IMR-90 (cell line): ENCODE data around the gene PCDHGA5. TPM values are rescaled to one million over a fixed set of nuclear protein-coding genes. Genes with fewer than 3 reads are reported as not detected.
A peak's percentile ranks its signal among the peaks of the same experiment; 100 is the strongest.

Source experiments
- ATAC-seq: fragments of 200-7000 bp; cut with Tn5 transposase; 2 replicates; pipeline ENCODE4 v1.9.1; 2020; ENCODE audit warnings: low read depth, mild to moderate bottlenecking, moderate library complexity
- BruUV-seq: library from RNA; stranded (reverse); fragments of 400-500 nt; replicated peaks from 2 replicates; lab custom pipeline; 2021; lab: Mats Ljungman, UMichigan
- CTCF ChIA-PET: fragments of 300-600 bp; formaldehyde crosslinking; extraction: SDS; loops from one replicate; lab custom pipeline; 2021; ENCODE audit warnings: antibody characterized with exemption; lab: Yijun Ruan, JAX
- POLR2A ChIA-PET: fragments of 300-600 bp; sonication (Branson Sonifier 250); formaldehyde crosslinking; loops from one replicate; lab custom pipeline; 2022; ENCODE audit warnings: antibody characterized with exemption; ENCODE audit not compliant: unreplicated experiment; lab: Charles Lee
- DNase-seq: peaks from one replicate; pipeline ENCODE4 v3.0.0; 2013
- H2AFZ ChIP-seq: replicated peaks from 2 replicates; pipeline ENCODE3; 2013; ENCODE audit warnings: low read length, mild to moderate bottlenecking; ENCODE audit not compliant: poor library complexity
- H2AK5ac ChIP-seq: 2 replicates; pipeline ENCODE4 v1.6.1; 2013; ENCODE audit warnings: low read depth, low read length, inconsistent platforms
- H2AK9ac ChIP-seq: replicated peaks from 2 replicates; pipeline ENCODE3; 2013; ENCODE audit warnings: mild to moderate bottlenecking, low read depth, low read length, moderate library complexity; ENCODE audit not compliant: poor library complexity
- H2BK120ac ChIP-seq: 2 replicates; pipeline ENCODE4 v1.6.1; 2013; ENCODE audit warnings: low read depth, low read length, inconsistent platforms
- H2BK15ac ChIP-seq: 3 replicates; pipeline ENCODE4 v1.6.1; 2013; ENCODE audit warnings: low read depth, low read length, inconsistent platforms
- H2BK20ac ChIP-seq: 2 replicates; pipeline ENCODE4 v1.6.1; 2013; ENCODE audit warnings: low read depth, mild to moderate bottlenecking, inconsistent platforms, low read length, moderate library complexity
- H2BK5ac ChIP-seq: 2 replicates; pipeline ENCODE4 v1.6.1; 2013; ENCODE audit warnings: mild to moderate bottlenecking, low read depth, low read length, inconsistent platforms; ENCODE audit not compliant: poor library complexity, severe bottlenecking
- H3K14ac ChIP-seq: replicated peaks from 2 replicates; pipeline ENCODE4 v1.6.1; 2013; ENCODE audit warnings: low read depth, low read length, inconsistent platforms
- H3K18ac ChIP-seq: 2 replicates; pipeline ENCODE4 v1.6.1; 2013; ENCODE audit warnings: low read depth, low read length, control low read depth
- H3K23ac ChIP-seq: 2 replicates; pipeline ENCODE4 v1.6.1; 2013; ENCODE audit warnings: low read depth, low read length, inconsistent platforms
- H3K27ac ChIP-seq: 2 replicates; pipeline ENCODE4 v1.5.1; 2013; ENCODE audit warnings: mild to moderate bottlenecking, control low read depth, low read length; ENCODE audit not compliant: insufficient read depth
- H3K27me3 ChIP-seq: 2 replicates; pipeline ENCODE4 v1.6.1; 2013; ENCODE audit warnings: low read length; ENCODE audit not compliant: control insufficient read depth, insufficient read depth
- H3K36me3 ChIP-seq: 2 replicates; pipeline ENCODE4 v1.6.1; 2013; ENCODE audit warnings: low read length, mixed read lengths; ENCODE audit not compliant: control insufficient read depth, insufficient read depth
- H3K4ac ChIP-seq: 2 replicates; pipeline ENCODE4 v1.6.1; 2013; ENCODE audit warnings: low read depth, low read length, inconsistent platforms
- H3K4me1 ChIP-seq: 2 replicates; pipeline ENCODE4 v1.6.1; 2013; ENCODE audit warnings: low read length, mixed read lengths; ENCODE audit not compliant: control insufficient read depth, insufficient read depth
- H3K4me2 ChIP-seq: 2 replicates; pipeline ENCODE4 v1.6.1; 2013; ENCODE audit warnings: low read depth, mild to moderate bottlenecking, control low read depth, low read length, moderate library complexity
- H3K4me3 ChIP-seq: 2 replicates; pipeline ENCODE4 v1.5.1; 2013; ENCODE audit warnings: low read depth, mild to moderate bottlenecking, control low read depth, low read length, moderate library complexity; ENCODE audit not compliant: insufficient read depth
- H3K56ac ChIP-seq: 2 replicates; pipeline ENCODE4 v1.6.1; 2013; ENCODE audit warnings: low read length, inconsistent platforms; ENCODE audit not compliant: insufficient read depth; ENCODE audit errors: extremely low read depth
- H3K79me1 ChIP-seq, 2 experiments: 2 replicates each; pipeline ENCODE4 v1.6.1; 2013; ENCODE audit warnings: low read length in 2 of 2, inconsistent platforms in 1 of 2, low read depth in 1 of 2
- H3K9ac ChIP-seq: 2 replicates; pipeline ENCODE4 v1.6.1; 2013; ENCODE audit warnings: low read depth, low read length, control low read depth
- H3K9me1 ChIP-seq: 2 replicates; pipeline ENCODE4 v1.6.1; 2013; ENCODE audit warnings: low read length, inconsistent platforms; ENCODE audit not compliant: insufficient read depth
- H3K9me3 ChIP-seq: 2 replicates; pipeline ENCODE4 v1.6.1; 2013; ENCODE audit warnings: low read length; ENCODE audit not compliant: control insufficient read depth, insufficient read depth
- H4K20me1 ChIP-seq: 2 replicates; pipeline ENCODE4 v1.6.1; 2013; ENCODE audit warnings: low read length, inconsistent platforms; ENCODE audit not compliant: insufficient read depth
- H4K5ac ChIP-seq: 2 replicates; pipeline ENCODE4 v1.6.1; 2013; ENCODE audit warnings: mild to moderate bottlenecking, low read depth, low read length, control low read depth
- H4K8ac ChIP-seq, 2 experiments: 2 replicates each; pipeline ENCODE4 v1.6.1; 2013; ENCODE audit warnings: low read depth in 2 of 2, low read length in 2 of 2, control low read depth in 1 of 2, inconsistent platforms in 1 of 2
- H4K91ac ChIP-seq: 2 replicates; pipeline ENCODE4 v1.6.1; 2013; ENCODE audit warnings: low read depth, low read length, inconsistent platforms; ENCODE audit not compliant: insufficient read depth
- BHLHE40 ChIP-seq: fragments of 150-350 bp; IDR thresholded peaks from 2 replicates; pipeline ENCODE4 v1.6.1; 2016; ENCODE audit warnings: mild to moderate bottlenecking, low read depth, low read length
- CEBPB ChIP-seq: IDR thresholded peaks from 2 replicates; pipeline ENCODE4 v1.6.1; 2012; ENCODE audit warnings: low read depth, low read length, improper control_type of control experiment
- MAZ ChIP-seq: IDR thresholded peaks from 2 replicates; pipeline ENCODE4 v1.6.1; 2012; ENCODE audit warnings: low read depth, mild to moderate bottlenecking, low read length, improper control_type of control experiment, moderate library complexity, borderline replicate concordance
- NFE2L2 ChIP-seq: fragments of 150-350 bp; IDR thresholded peaks from 2 replicates; pipeline ENCODE4 v1.6.1; 2016; ENCODE audit warnings: low read depth, mild to moderate bottlenecking, low read length
- RAD21 ChIP-seq: IDR thresholded peaks from 2 replicates; pipeline ENCODE4 v1.6.1; 2012; ENCODE audit warnings: low read length, improper control_type of control experiment
- WGBS, 2 experiments: methylation state at CpG; one replicate each; pipeline versions ENCODE4 v1.1.5 to v1.1.7; 2013; ENCODE audit warnings: missing lambda C conversion rate in 2 of 2; ENCODE audit not compliant: insufficient read length in 1 of 2; ENCODE audit errors: extremely low coverage in 2 of 2; 5-methylcytosine and 5-hydroxymethylcytosine counted together
- dilution Hi-C: fragments of 300-500 bp; cut with HindIII; formaldehyde crosslinking; loops from one replicate; pipeline ENCODE4 v1.14.3; 2018; ENCODE audit warnings: low sequenced_read_pairs; ENCODE audit not compliant: unreplicated experiment
- in situ Hi-C: fragments of 300-500 bp; cut with MboI; formaldehyde crosslinking; loops from 3 replicates; pipeline ENCODE4 v1.14.3; 2019; ENCODE audit warnings: low sequenced_read_pairs, inconsistent platforms, mixed read lengths
- intact Hi-C: fragments of 100-400 bp; cut with micrococcal nuclease; formaldehyde crosslinking; loops from 2 replicates; pipeline ENCODE4 v1.10.0; 2022
- polyA plus RNA-seq, 3 experiments: library from polyadenylated mRNA; depleted of rRNA; stranded (reverse); fragments of >200 nt; gene quantifications; 2 replicates each; pipeline ENCODE4 v1.2.3, GENCODE V29; 2012; ENCODE audit warnings: low replicate concordance in 1 of 3
- total RNA-seq: library from RNA; depleted of rRNA; stranded (reverse); fragments of >200 nt; gene quantifications from 2 replicates; pipeline ENCODE4 v1.2.3, GENCODE V29; 2012
- TF ChIP-seq, protein P1 (sequence below): conservative IDR thresholded peaks from 2 replicates; pipeline ENCODE4 v1.5.1; 2012; ENCODE audit warnings: mild to moderate bottlenecking, low read depth, low read length, improper control_type of control experiment

Gene PCDHGA5
- total and polyA plus RNA-seq, 2 of the 4 experiments (the other 2 are of a cell fraction): 1.3 to 2.0 TPM

DNA sequence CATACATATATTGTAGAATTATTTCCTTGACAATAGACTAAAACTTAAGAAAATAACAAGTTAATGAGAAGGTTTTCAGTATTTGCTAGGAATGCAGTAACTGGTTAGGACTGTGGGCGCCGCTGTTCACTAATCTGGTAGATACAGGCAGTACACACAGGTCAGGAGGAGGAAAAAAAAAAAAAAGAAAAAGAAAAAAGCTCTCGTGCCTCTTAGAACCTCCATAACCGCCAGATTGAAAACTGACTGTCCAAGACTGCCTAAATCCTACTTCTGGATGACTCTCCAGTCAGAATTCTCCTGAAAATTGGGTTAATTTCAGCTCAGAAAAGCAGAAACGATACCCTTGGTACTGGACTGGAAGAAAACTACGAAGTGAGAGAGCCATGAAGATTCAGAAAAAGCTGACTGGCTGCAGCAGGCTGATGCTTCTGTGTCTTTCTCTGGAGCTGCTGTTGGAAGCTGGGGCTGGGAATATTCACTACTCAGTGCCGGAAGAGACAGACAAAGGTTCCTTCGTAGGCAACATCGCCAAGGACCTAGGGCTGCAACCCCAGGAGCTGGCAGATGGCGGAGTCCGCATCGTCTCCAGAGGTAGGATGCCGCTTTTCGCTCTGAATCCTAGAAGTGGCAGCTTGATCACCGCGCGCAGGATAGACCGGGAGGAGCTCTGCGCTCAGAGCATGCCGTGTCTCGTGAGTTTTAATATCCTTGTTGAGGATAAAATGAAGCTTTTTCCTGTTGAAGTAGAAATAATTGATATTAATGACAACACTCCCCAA is 33.5 kb upstream of the PCDHGA5 start, which contains the start of gene PCDHGA1:
Gene PCDHGA1, plus strand, starts transcription at position 216 of the 782 bp plus-strand sequence.
- no TSS peak for BruUV-seq
- H3K4me1 ChIP-seq: no peaks in the 10 kb centered on the region
- H2AK9ac ChIP-seq: no peak within 1 kb of the TSS
- peak within 1 kb of the TSS; percentile 67; the same call in 1 of the 2 replicates for H4K5ac ChIP-seq
- H2BK120ac ChIP-seq: no peak within 1 kb of the TSS
- H3K14ac ChIP-seq: peak within 1 kb of the TSS; percentile 43; the same call in 1 of the 2 replicates
- no peak within 1 kb of the TSS for H3K4ac ChIP-seq
- peak; percentile 21; the same call in 1 of the 2 replicates for TF ChIP-seq BHLHE40
- TF ChIP-seq CEBPB: no peak
- TF ChIP-seq NFE2L2: no peak
- TF ChIP-seq MAZ: no peak
- TF ChIP-seq, protein P1, sequence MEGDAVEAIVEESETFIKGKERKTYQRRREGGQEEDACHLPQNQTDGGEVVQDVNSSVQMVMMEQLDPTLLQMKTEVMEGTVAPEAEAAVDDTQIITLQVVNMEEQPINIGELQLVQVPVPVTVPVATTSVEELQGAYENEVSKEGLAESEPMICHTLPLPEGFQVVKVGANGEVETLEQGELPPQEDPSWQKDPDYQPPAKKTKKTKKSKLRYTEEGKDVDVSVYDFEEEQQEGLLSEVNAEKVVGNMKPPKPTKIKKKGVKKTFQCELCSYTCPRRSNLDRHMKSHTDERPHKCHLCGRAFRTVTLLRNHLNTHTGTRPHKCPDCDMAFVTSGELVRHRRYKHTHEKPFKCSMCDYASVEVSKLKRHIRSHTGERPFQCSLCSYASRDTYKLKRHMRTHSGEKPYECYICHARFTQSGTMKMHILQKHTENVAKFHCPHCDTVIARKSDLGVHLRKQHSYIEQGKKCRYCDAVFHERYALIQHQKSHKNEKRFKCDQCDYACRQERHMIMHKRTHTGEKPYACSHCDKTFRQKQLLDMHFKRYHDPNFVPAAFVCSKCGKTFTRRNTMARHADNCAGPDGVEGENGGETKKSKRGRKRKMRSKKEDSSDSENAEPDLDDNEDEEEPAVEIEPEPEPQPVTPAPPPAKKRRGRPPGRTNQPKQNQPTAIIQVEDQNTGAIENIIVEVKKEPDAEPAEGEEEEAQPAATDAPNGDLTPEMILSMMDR: peak; percentile 68
- peak; percentile 45 for TF ChIP-seq RAD21
- 0 out of 2 replicates have a peak within 1 kb of the TSS, but pooled peaks have one; percentile 57 for H3K18ac ChIP-seq
- peak; percentile 75 for DNase-seq
- no peak within 1 kb of the TSS for H3K27ac ChIP-seq
- dilution Hi-C loops (no loop called here), intact Hi-C loops (no loop called here), in situ Hi-C loops (no loop called here)
- no peak within 1 kb of the TSS for H2BK20ac ChIP-seq
- POLR2A ChIA-PET: no interaction called here
- no peaks in the 10 kb centered on the region; a peak in 1 of 4 replicates for H3K79me1 ChIP-seq
- H2BK15ac ChIP-seq: no peak within 1 kb of the TSS
- peak within 1 kb of the TSS; percentile 88 for H3K4me2 ChIP-seq
- H3K9ac ChIP-seq: peak within 1 kb of the TSS; percentile 45; the same call in 1 of the 2 replicates
- no peaks in the 10 kb centered on the region for H4K20me1 ChIP-seq
- peak; percentile 49 for ATAC-seq
- no peak within 1 kb of the TSS for H4K91ac ChIP-seq
- H3K23ac ChIP-seq: peak within 1 kb of the TSS; percentile 10; the same call in 1 of the 2 replicates
- H3K27me3 ChIP-seq: no peaks in the 10 kb centered on the region
- 7% methylated on average over 5 of the region's 21 CpGs; no CpG with 5 or more reads in 1 of the 2 experiments for WGBS, 2 experiments
- H3K36me3 ChIP-seq: peaks cover 2% of the 10 kb centered on the region
- H4K8ac ChIP-seq: 0 out of 4 replicates have a peak within 1 kb of the TSS, but pooled peaks of 1 of the 2 experiments have one; percentile 31
- peak within 1 kb of the TSS; percentile 60 for H2BK5ac ChIP-seq
- CTCF ChIA-PET: interaction anchor here (0.6 to 1.2 kb wide), 7 partner anchors 8 to 233 kb away, joined by 3 to 6 read pairs (median 3); partner anchors contain the start of genes PCDHGA10 and PCDHGA2
- peak within 1 kb of the TSS; percentile 55 for H3K4me3 ChIP-seq
- peaks cover 31% of the 10 kb centered on the region for H3K9me3 ChIP-seq
- no peak within 1 kb of the TSS for H2AK5ac ChIP-seq
- H2AFZ ChIP-seq: peak within 1 kb of the TSS; percentile 85
- no peak within 1 kb of the TSS for H3K56ac ChIP-seq
- no peaks in the 10 kb centered on the region for H3K9me1 ChIP-seq
